ENCODE results near the gene ZNF496.

DNA sequence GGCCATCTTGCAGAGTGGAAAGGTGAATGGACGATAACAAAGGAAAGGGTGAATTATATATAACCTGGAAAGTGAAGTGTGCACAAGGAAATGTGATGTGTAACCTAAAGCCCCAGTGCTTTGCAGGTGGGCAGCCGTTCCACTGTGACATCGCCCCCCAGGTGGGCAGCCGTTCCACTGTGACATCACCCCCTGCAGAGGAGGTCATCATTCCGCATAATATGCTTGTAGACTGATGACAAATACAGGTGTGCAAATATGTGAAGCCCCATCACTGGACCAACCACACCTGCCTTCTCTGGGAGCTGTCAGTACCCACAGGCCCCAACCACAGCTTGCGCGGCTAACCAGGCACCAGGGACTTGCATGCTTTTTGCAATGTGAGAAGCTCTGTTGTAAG, 4.7 kb upstream of the ZNF496 start:
- TF ChIP-seq, protein P1, sequence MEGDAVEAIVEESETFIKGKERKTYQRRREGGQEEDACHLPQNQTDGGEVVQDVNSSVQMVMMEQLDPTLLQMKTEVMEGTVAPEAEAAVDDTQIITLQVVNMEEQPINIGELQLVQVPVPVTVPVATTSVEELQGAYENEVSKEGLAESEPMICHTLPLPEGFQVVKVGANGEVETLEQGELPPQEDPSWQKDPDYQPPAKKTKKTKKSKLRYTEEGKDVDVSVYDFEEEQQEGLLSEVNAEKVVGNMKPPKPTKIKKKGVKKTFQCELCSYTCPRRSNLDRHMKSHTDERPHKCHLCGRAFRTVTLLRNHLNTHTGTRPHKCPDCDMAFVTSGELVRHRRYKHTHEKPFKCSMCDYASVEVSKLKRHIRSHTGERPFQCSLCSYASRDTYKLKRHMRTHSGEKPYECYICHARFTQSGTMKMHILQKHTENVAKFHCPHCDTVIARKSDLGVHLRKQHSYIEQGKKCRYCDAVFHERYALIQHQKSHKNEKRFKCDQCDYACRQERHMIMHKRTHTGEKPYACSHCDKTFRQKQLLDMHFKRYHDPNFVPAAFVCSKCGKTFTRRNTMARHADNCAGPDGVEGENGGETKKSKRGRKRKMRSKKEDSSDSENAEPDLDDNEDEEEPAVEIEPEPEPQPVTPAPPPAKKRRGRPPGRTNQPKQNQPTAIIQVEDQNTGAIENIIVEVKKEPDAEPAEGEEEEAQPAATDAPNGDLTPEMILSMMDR (conservative IDR thresholded peaks at IDR 0.05) = no peak
- no peak for TF ChIP-seq EZH2 (IDR thresholded peaks at IDR 0.05; ENCODE audit: low read depth)
